PC-9 (cell line): ENCODE measurements around the gene TSPAN18. TPM values are rescaled to one million over a fixed set of nuclear protein-coding genes. Genes with fewer than 3 reads are reported as not detected.

Experiments used
- BruUV-seq: library from RNA; stranded (reverse); fragments of 400-500 nt; replicated peaks from 2 replicates; lab custom pipeline; 2021; lab: Mats Ljungman, UMichigan
- CTCF ChIA-PET: fragments of 300-600 bp; sonication (Branson Sonifier 250); formaldehyde crosslinking; loops from one replicate; lab custom pipeline; 2022; ENCODE audit warnings: antibody characterized with exemption; lab: Charles Lee
- POLR2A ChIA-PET: fragments of 300-600 bp; sonication (Branson Sonifier 250); formaldehyde crosslinking; loops from one replicate; lab custom pipeline; 2022; ENCODE audit warnings: antibody characterized with exemption; ENCODE audit not compliant: unreplicated experiment; lab: Charles Lee
- DNase-seq, 2 experiments: peaks; one replicate each; pipeline versions ENCODE4 v3.0.0 to v3.0.0-alpha.2; 2015 to 2022; ENCODE audit warnings: mixed read lengths in 1 of 2
- H2AFZ ChIP-seq: fragments of 200-600 bp; sonication (generic); 2 replicates; pipeline ENCODE4 v1.8.1; 2017; ENCODE audit warnings: antibody characterized with exemption
- H3F3A ChIP-seq: fragments of 200-600 bp; sonication (generic); 2 replicates; pipeline ENCODE4 v1.8.1; 2017; ENCODE audit warnings: antibody characterized with exemption, mild to moderate bottlenecking, low read depth; ENCODE audit not compliant: insufficient read depth
- H3K27ac ChIP-seq: fragments of 200-600 bp; sonication (generic); 2 replicates; pipeline ENCODE4 v1.6.1; 2016; ENCODE audit warnings: mixed run types
- H3K27me3 ChIP-seq: fragments of 200-600 bp; sonication (generic); 2 replicates; pipeline ENCODE4 v1.6.1; 2016; ENCODE audit warnings: low read depth, mixed run types; ENCODE audit not compliant: insufficient read depth
- H3K36me3 ChIP-seq: fragments of 200-600 bp; sonication (generic); 2 replicates; pipeline ENCODE4 v1.6.1; 2016; ENCODE audit warnings: low read depth, mixed run types
- H3K4me1 ChIP-seq: fragments of 200-600 bp; sonication (generic); replicated peaks from 2 replicates; pipeline ENCODE4 v1.6.1; 2016; ENCODE audit warnings: mixed run types; ENCODE audit not compliant: insufficient read depth
- H3K4me2 ChIP-seq: fragments of 200-600 bp; sonication (generic); 2 replicates; pipeline ENCODE4 v1.6.1; 2017; ENCODE audit warnings: mixed run types
- H3K4me3 ChIP-seq: fragments of 200-600 bp; sonication (generic); 2 replicates; pipeline ENCODE4 v1.6.1; 2016; ENCODE audit warnings: mixed run types
- H3K79me2 ChIP-seq: fragments of 200-600 bp; sonication (generic); 2 replicates; pipeline ENCODE4 v1.6.1; 2017; ENCODE audit warnings: low read depth, mixed run types
- H3K9me2 ChIP-seq: fragments of 200-600 bp; sonication (generic); 2 replicates; pipeline ENCODE4 v1.8.1; 2017; ENCODE audit warnings: mild to moderate bottlenecking; ENCODE audit not compliant: insufficient read depth
- H3K9me3 ChIP-seq: fragments of 200-600 bp; sonication (generic); 2 replicates; pipeline ENCODE4 v1.8.1; 2016; ENCODE audit warnings: low read depth; ENCODE audit not compliant: insufficient read depth
- H4K20me1 ChIP-seq: fragments of 200-600 bp; sonication (generic); 2 replicates; pipeline ENCODE4 v1.8.1; 2017; ENCODE audit not compliant: insufficient read depth
- CTCF ChIP-seq: fragments of 200-600 bp; sonication (generic); conservative IDR thresholded peaks from 2 replicates; pipeline ENCODE4 v1.6.1; 2017; ENCODE audit warnings: mixed run types, antibody characterized with exemption, mild to moderate bottlenecking, moderate library complexity
- EZH2 ChIP-seq: fragments of 200-600 bp; sonication (generic); IDR thresholded peaks from 2 replicates; pipeline ENCODE4 v1.8.0; 2017; ENCODE audit warnings: antibody characterized with exemption, low read depth
- intact Hi-C: fragments of 100-400 bp; cut with micrococcal nuclease; formaldehyde crosslinking; loops from one replicate; pipeline ENCODE4 v1.10.0; 2022; ENCODE audit not compliant: unreplicated experiment
- total RNA-seq: library from RNA; stranded (reverse); gene quantifications from 2 replicates; pipeline ENCODE4 v1.2.3, GENCODE V29; 2021

TSPAN18 gene
- total RNA-seq, 1 experiment from 2014 or later, result not detected

- H3K27ac ChIP-seq, result no peak overlapping the region
- no peak overlapping the region for H3K4me3 ChIP-seq
- intact Hi-C loops, result no loop called here
- no peaks in the 10 kb centered on the region for H3K36me3 ChIP-seq
- no peak overlapping the region for H3K4me2 ChIP-seq
- no peaks in the 10 kb centered on the region for H3F3A ChIP-seq
- peaks cover 99% of the 10 kb centered on the region for H3K27me3 ChIP-seq
- CTCF ChIA-PET, result no interaction called here
- POLR2A ChIA-PET, result no interaction called here
- no peak for DNase-seq
- no peak overlapping the region for H2AFZ ChIP-seq
- H3K9me3 ChIP-seq, result 0 out of 2 replicates have a peak, but pooled peaks cover under 1% of the 10 kb centered on the region
- no TSS peak for BruUV-seq
- H3K9me2 ChIP-seq, result no peaks in the 10 kb centered on the region
- H4K20me1 ChIP-seq, result no peaks in the 10 kb centered on the region; the same call in 1 of the 2 replicates
- no peaks in the 10 kb centered on the region for H3K4me1 ChIP-seq
- TF ChIP-seq CTCF, result no peak
- TF ChIP-seq EZH2, result no peak
- H3K79me2 ChIP-seq, result no peaks in the 10 kb centered on the region
These were observed 110.9 kb downstream of the TSPAN18 start for GRCh38 chr11:44837661-44838060.

- Histone ChIP-seq H3F3A (no peaks in the 10 kb centered on the region), H3K4me1 (no peaks in the 10 kb centered on the region), H3K4me2 (no peak overlapping the region), H3K27me3 (peaks cover 92% of the 10 kb centered on the region), H4K20me1 (no peaks in the 10 kb centered on the region; the same call in 1 of the 2 replicates), H3K9me3 (peaks cover 3% of the 10 kb centered on the region; the same call in 1 of the 2 replicates), H3K4me3 (no peak overlapping the region), H2AFZ (no peak overlapping the region), H3K79me2 (no peaks in the 10 kb centered on the region), H3K9me2 (no peaks in the 10 kb centered on the region), H3K36me3 (no peaks in the 10 kb centered on the region), H3K27ac (no peak overlapping the region)
- TF ChIP-seq EZH2 (no peak), CTCF (no peak)
- ChIA-PET CTCF (no interaction called here), POLR2A (no interaction called here)
- intact Hi-C loops, result no loop called here
- no peak for DNase-seq
- BruUV-seq, result no TSS peak
These were observed 112.8 kb downstream of the TSPAN18 start for GRCh38 chr11:44839458-44840084.

GRCh38 chr11:44840085-44840478, 113.3 kb downstream of the TSPAN18 start:
- Histone ChIP-seq H3K9me3 (peaks cover 3% of the 10 kb centered on the region; the same call in 1 of the 2 replicates), H4K20me1 (no peaks in the 10 kb centered on the region; the same call in 1 of the 2 replicates), H3K4me3 (no peak overlapping the region), H3K79me2 (no peaks in the 10 kb centered on the region), H3K27me3 (peaks cover 92% of the 10 kb centered on the region), H3F3A (no peaks in the 10 kb centered on the region), H3K4me1 (no peaks in the 10 kb centered on the region), H3K9me2 (no peaks in the 10 kb centered on the region), H3K36me3 (no peaks in the 10 kb centered on the region), H2AFZ (no peak overlapping the region), H3K4me2 (no peak overlapping the region), H3K27ac (no peak overlapping the region)
- DNase-seq, result no peak
- CTCF ChIA-PET, result no interaction called here
- POLR2A ChIA-PET, result no interaction called here
- BruUV-seq, result no TSS peak
- intact Hi-C loops, result no loop called here
- TF ChIP-seq EZH2 (no peak), CTCF (no peak)
